ENCODE measurements around the gene PRLHR. TPM values are rescaled to one million over a fixed set of nuclear protein-coding genes. Genes with fewer than 3 reads are reported as not detected.

Gene PRLHR
- total RNA-seq, 2 donors from 2014 or later: not detected

- H3K36me3 ChIP-seq: no peaks in the 10 kb centered on the region
- DNase-seq (ENCODE audit: low spot score) (no peak), ATAC-seq (ENCODE audit: insufficient number of reproducible peaks, low FRiP score, low read depth) (no peak)
- H3K27ac ChIP-seq: no peak overlapping the region
- no peaks in the 10 kb centered on the region for H3K4me1 ChIP-seq (ENCODE audit: control insufficient read depth in 1 of 2, low read depth in 2 of 2)
- TF ChIP-seq, protein P1, sequence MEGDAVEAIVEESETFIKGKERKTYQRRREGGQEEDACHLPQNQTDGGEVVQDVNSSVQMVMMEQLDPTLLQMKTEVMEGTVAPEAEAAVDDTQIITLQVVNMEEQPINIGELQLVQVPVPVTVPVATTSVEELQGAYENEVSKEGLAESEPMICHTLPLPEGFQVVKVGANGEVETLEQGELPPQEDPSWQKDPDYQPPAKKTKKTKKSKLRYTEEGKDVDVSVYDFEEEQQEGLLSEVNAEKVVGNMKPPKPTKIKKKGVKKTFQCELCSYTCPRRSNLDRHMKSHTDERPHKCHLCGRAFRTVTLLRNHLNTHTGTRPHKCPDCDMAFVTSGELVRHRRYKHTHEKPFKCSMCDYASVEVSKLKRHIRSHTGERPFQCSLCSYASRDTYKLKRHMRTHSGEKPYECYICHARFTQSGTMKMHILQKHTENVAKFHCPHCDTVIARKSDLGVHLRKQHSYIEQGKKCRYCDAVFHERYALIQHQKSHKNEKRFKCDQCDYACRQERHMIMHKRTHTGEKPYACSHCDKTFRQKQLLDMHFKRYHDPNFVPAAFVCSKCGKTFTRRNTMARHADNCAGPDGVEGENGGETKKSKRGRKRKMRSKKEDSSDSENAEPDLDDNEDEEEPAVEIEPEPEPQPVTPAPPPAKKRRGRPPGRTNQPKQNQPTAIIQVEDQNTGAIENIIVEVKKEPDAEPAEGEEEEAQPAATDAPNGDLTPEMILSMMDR (IDR thresholded peaks at IDR 0.05): no peak
- H3K27me3 ChIP-seq (replicated peaks; ENCODE audit: insufficient read depth): peaks cover 6% of the 10 kb centered on the region
- no peak overlapping the region for H3K4me3 ChIP-seq
- no peaks in the 10 kb centered on the region for H3K9me3 ChIP-seq
Measured at GRCh38 chr10:118547282-118547681, 48.2 kb downstream of the PRLHR start.

- no peaks in the 10 kb centered on the region for H3K9me3 ChIP-seq
- no peak for DNase-seq (ENCODE audit: low spot score)
- no peaks in the 10 kb centered on the region for H3K36me3 ChIP-seq
- H3K27me3 ChIP-seq (replicated peaks; ENCODE audit: insufficient read depth): peaks cover 6% of the 10 kb centered on the region
- H3K27ac ChIP-seq: no peak overlapping the region
- no peaks in the 10 kb centered on the region for H3K4me1 ChIP-seq (ENCODE audit: control insufficient read depth in 1 of 2, low read depth in 2 of 2)
- TF ChIP-seq, protein P1 (IDR thresholded peaks at IDR 0.05): no peak
- no peak for ATAC-seq (ENCODE audit: insufficient number of reproducible peaks, low FRiP score, low read depth)
- H3K4me3 ChIP-seq: no peak overlapping the region
Measured at GRCh38 chr10:118546479-118546878, 49.0 kb downstream of the PRLHR start.

DNA sequence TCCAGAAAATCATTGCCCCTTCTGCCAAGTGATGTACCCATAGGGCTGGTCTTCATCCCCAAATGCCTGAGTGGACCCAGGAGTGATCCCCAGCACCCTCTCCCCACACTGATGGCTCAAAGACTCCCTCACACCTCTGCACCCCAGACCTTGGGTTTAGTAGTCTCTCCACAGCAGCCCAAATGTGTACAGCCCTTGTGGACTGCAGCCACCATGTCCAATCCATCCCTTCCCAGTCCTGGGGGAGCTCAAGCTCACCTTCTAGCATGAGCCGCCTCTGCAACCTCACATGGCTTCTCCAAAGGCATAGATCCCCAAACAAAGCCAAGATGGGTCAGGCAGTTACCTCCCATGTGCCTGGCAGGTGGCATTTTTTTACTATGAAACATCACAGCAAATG lies 50.1 kb downstream of the PRLHR start:
- Histone ChIP-seq H3K27me3 (replicated peaks; ENCODE audit: insufficient read depth) (peaks cover 6% of the 10 kb centered on the region), H3K4me3 (no peak overlapping the region), H3K27ac (no peak overlapping the region), H3K4me1 (ENCODE audit: control insufficient read depth in 1 of 2, low read depth in 2 of 2) (no peaks in the 10 kb centered on the region), H3K9me3 (no peaks in the 10 kb centered on the region), H3K36me3 (no peaks in the 10 kb centered on the region)
- DNase-seq (ENCODE audit: low spot score) (no peak), ATAC-seq (ENCODE audit: insufficient number of reproducible peaks, low FRiP score, low read depth) (no peak)
- TF ChIP-seq, protein P1 (IDR thresholded peaks at IDR 0.05): no peak

- H3K36me3 ChIP-seq: no peaks in the 10 kb centered on the region
- H3K4me3 ChIP-seq: no peak overlapping the region
- DNase-seq (ENCODE audit: low spot score) (no peak), ATAC-seq (ENCODE audit: insufficient number of reproducible peaks, low FRiP score, low read depth) (no peak)
- no peak overlapping the region for H3K27ac ChIP-seq
- no peaks in the 10 kb centered on the region for H3K4me1 ChIP-seq (ENCODE audit: control insufficient read depth in 1 of 2, low read depth in 2 of 2)
- peaks cover 6% of the 10 kb centered on the region for H3K27me3 ChIP-seq (replicated peaks; ENCODE audit: insufficient read depth)
- TF ChIP-seq, protein P1 (IDR thresholded peaks at IDR 0.05): no peak
- no peaks in the 10 kb centered on the region for H3K9me3 ChIP-seq
Measured at GRCh38 chr10:118544401-118544948, 51.0 kb downstream of the PRLHR start.

- Histone ChIP-seq H3K4me3 (no peak overlapping the region), H3K36me3 (no peaks in the 10 kb centered on the region), H3K27me3 (replicated peaks; ENCODE audit: insufficient read depth) (peaks cover 6% of the 10 kb centered on the region), H3K9me3 (no peaks in the 10 kb centered on the region), H3K27ac (no peak overlapping the region), H3K4me1 (ENCODE audit: control insufficient read depth in 1 of 2, low read depth in 2 of 2) (no peaks in the 10 kb centered on the region)
- TF ChIP-seq, protein P1 (IDR thresholded peaks at IDR 0.05): no peak
- DNase-seq (ENCODE audit: low spot score): no peak
- ATAC-seq (ENCODE audit: insufficient number of reproducible peaks, low FRiP score, low read depth): no peak
Measured at GRCh38 chr10:118543714-118544400, 51.6 kb downstream of the PRLHR start.

Measured in thoracic aorta (tissue), 2 donors.